Measurements from ENCODE around the gene WWP2.

The WWP2 gene

DNA sequence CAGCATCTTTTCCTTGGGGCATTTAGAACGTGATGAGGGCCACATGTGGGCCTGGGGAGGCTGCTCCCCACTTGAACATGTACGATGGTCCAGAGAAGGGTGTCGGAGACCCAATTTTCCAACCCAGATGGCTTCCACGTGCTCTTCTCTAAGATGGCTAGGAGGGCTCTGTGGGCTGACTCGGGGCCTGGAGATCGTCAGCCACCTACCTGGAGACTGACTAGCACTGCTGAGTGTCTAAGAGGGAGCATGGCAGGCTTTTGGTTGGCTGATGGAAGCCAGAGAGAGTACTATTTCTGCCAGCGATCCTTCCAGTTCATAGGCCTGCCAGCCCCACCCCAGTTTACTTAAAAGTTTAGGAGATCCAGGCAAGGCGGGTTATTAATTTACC is 128.8 kb downstream of the WWP2 start:
- TF ChIP-seq RAD21 (IDR thresholded peaks at IDR 0.05; ENCODE audit: low read depth): no peak
- TF ChIP-seq, protein P1, sequence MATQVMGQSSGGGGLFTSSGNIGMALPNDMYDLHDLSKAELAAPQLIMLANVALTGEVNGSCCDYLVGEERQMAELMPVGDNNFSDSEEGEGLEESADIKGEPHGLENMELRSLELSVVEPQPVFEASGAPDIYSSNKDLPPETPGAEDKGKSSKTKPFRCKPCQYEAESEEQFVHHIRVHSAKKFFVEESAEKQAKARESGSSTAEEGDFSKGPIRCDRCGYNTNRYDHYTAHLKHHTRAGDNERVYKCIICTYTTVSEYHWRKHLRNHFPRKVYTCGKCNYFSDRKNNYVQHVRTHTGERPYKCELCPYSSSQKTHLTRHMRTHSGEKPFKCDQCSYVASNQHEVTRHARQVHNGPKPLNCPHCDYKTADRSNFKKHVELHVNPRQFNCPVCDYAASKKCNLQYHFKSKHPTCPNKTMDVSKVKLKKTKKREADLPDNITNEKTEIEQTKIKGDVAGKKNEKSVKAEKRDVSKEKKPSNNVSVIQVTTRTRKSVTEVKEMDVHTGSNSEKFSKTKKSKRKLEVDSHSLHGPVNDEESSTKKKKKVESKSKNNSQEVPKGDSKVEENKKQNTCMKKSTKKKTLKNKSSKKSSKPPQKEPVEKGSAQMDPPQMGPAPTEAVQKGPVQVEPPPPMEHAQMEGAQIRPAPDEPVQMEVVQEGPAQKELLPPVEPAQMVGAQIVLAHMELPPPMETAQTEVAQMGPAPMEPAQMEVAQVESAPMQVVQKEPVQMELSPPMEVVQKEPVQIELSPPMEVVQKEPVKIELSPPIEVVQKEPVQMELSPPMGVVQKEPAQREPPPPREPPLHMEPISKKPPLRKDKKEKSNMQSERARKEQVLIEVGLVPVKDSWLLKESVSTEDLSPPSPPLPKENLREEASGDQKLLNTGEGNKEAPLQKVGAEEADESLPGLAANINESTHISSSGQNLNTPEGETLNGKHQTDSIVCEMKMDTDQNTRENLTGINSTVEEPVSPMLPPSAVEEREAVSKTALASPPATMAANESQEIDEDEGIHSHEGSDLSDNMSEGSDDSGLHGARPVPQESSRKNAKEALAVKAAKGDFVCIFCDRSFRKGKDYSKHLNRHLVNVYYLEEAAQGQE (IDR thresholded peaks at IDR 0.05; ENCODE audit: low read depth): no peak
- no peak for TF ChIP-seq YY1 (IDR thresholded peaks at IDR 0.05; ENCODE audit: low read depth)
- TF ChIP-seq ZBTB7A (IDR thresholded peaks at IDR 0.05; ENCODE audit: low read depth): no peak
- no peak for TF ChIP-seq FOXM1 (IDR thresholded peaks at IDR 0.05; ENCODE audit: borderline replicate concordance, low read depth)

DNA sequence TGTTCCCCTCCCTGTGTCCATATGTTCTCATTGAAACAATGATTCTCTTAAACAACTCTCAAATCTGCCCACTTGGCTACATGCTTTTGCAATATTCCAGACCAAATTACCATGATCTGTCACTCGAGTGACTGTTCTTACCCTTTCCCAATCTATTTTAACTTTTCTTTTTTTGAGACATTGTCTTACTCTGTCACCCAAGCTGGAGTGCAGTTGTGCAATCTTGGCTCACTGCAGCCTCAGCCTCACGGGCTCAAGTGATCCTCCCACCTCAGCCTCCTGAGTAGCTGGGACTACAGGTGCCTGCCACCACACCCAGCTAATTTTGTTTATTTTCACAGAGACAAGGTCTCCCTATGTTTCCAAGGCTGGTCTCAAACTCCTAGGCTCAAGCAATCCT is 130.2 kb downstream of the WWP2 start:
- TF ChIP-seq ZBTB7A (IDR thresholded peaks at IDR 0.05; ENCODE audit: low read depth) (no peak), EGR1 (IDR thresholded peaks at IDR 0.05) (no peak)

DNA sequence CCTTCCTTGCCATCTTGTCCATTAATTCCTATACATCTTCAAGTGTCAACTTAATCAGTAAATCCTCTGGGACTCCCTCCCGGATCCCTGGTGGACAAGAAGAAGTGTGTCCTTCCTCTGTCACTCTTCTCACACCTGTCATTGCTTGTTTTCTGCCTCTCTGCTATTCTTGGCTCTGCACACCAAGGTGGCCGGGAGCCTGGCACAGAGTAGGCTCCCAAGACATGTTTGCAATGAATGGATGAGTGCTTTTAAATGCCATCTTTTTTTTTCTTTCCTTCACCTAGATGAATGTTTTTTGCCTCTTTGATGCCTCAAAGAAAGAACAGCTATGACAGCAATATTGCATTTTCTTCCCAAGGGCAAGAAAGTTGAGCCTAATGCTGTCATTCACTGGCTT is 131.0 kb downstream of the WWP2 start:
- no peak for TF ChIP-seq EGR1 (IDR thresholded peaks at IDR 0.05)
- no peak for TF ChIP-seq CREB1 (IDR thresholded peaks at IDR 0.05; ENCODE audit: low read depth)
- TF ChIP-seq NFIC (IDR thresholded peaks at IDR 0.05): no peak
- no peak for TF ChIP-seq RAD21 (IDR thresholded peaks at IDR 0.05; ENCODE audit: low read depth)
- TF ChIP-seq, protein P1 (IDR thresholded peaks at IDR 0.05; ENCODE audit: low read depth): no peak
- no peak for TF ChIP-seq TAF1 (IDR thresholded peaks at IDR 0.05; ENCODE audit: low read depth)
- TF ChIP-seq CEBPB (IDR thresholded peaks at IDR 0.05): no peak
- TF ChIP-seq FOXM1 (IDR thresholded peaks at IDR 0.05; ENCODE audit: borderline replicate concordance, low read depth): no peak
- TF ChIP-seq, protein P2, sequence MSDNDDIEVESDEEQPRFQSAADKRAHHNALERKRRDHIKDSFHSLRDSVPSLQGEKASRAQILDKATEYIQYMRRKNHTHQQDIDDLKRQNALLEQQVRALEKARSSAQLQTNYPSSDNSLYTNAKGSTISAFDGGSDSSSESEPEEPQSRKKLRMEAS (IDR thresholded peaks at IDR 0.05): no peak
- TF ChIP-seq TCF12 (IDR thresholded peaks at IDR 0.05; ENCODE audit: low read depth): no peak
- TF ChIP-seq EP300 (IDR thresholded peaks at IDR 0.05; ENCODE audit: borderline replicate concordance): no peak
- TF ChIP-seq ZBTB7A (IDR thresholded peaks at IDR 0.05; ENCODE audit: low read depth): no peak
- no peak for TF ChIP-seq YY1 (IDR thresholded peaks at IDR 0.05; ENCODE audit: low read depth)
- TF ChIP-seq, protein P3, sequence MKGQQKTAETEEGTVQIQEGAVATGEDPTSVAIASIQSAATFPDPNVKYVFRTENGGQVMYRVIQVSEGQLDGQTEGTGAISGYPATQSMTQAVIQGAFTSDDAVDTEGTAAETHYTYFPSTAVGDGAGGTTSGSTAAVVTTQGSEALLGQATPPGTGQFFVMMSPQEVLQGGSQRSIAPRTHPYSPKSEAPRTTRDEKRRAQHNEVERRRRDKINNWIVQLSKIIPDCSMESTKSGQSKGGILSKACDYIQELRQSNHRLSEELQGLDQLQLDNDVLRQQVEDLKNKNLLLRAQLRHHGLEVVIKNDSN (IDR thresholded peaks at IDR 0.05): no peak

DNA sequence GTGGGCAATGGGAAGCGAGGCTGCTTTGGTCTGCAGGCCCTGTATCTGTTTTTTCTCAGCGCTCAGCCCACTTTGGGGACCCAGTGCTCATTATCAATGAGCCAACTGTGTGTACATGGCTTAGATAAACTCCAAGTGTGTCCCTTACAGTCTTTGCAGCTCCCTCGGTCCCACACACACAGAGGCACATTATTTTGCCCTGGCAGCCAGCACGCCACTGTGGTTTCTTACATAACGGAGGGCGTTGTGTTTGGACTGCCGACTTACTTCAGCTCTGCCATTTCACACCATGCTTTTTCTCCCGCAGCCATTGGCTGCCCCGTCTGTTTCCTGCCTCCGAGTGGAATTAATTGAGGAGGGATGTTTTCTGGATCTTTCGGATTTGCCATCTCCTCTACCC is 132.5 kb downstream of the WWP2 start:
- no peak for TF ChIP-seq TCF12 (IDR thresholded peaks at IDR 0.05; ENCODE audit: low read depth)
- TF ChIP-seq, protein P1 (IDR thresholded peaks at IDR 0.05; ENCODE audit: low read depth): no peak
- TF ChIP-seq, protein P3 (IDR thresholded peaks at IDR 0.05): no peak
- no peak for TF ChIP-seq CREB1 (IDR thresholded peaks at IDR 0.05; ENCODE audit: low read depth)
- TF ChIP-seq RAD21 (IDR thresholded peaks at IDR 0.05; ENCODE audit: low read depth): no peak
- no peak for TF ChIP-seq YY1 (IDR thresholded peaks at IDR 0.05; ENCODE audit: low read depth)
- no peak for TF ChIP-seq TEAD4 (IDR thresholded peaks at IDR 0.05)
- TF ChIP-seq EGR1 (IDR thresholded peaks at IDR 0.05): no peak
- no peak for TF ChIP-seq FOXM1 (IDR thresholded peaks at IDR 0.05; ENCODE audit: borderline replicate concordance, low read depth)
- TF ChIP-seq CEBPB (IDR thresholded peaks at IDR 0.05): no peak
- TF ChIP-seq EP300 (IDR thresholded peaks at IDR 0.05; ENCODE audit: borderline replicate concordance): no peak

DNA sequence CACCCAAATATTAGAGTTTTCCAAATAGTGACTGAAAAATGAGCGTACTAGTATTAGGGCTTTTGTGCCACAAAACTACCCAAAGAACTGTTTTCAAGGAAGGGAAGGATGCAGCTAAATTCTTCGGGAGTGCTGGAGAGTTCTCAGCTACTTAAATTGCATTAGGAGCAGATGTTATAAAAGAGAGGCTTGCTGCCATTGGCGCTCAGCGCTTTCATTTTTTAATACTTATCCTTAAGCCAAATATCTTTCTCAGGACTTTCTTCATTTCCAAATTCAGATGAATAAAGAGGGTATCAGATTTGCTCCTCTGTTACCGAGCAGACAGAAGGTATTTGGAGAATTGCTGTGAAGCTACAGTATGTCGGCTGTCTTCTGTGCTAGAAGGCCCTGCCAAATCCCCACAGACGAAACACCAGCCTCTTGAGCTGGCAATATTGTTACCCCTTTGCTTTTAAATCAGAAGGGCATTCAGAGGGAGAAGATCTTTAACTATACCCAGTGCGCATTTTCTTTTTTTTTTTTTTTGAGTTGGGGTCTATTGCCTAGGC is 141.8 kb downstream of the WWP2 start:
- no peak for TF ChIP-seq TCF12 (IDR thresholded peaks at IDR 0.05; ENCODE audit: low read depth)
- TF ChIP-seq CREB1 (IDR thresholded peaks at IDR 0.05; ENCODE audit: low read depth): no peak
- TF ChIP-seq, protein P2 (IDR thresholded peaks at IDR 0.05): no peak
- no peak for TF ChIP-seq ZBTB7A (IDR thresholded peaks at IDR 0.05; ENCODE audit: low read depth)
- TF ChIP-seq, protein P3 (IDR thresholded peaks at IDR 0.05): no peak
- TF ChIP-seq FOXM1 (IDR thresholded peaks at IDR 0.05; ENCODE audit: borderline replicate concordance, low read depth): no peak
- no peak for TF ChIP-seq YY1 (IDR thresholded peaks at IDR 0.05; ENCODE audit: low read depth)
- TF ChIP-seq, protein P1 (IDR thresholded peaks at IDR 0.05; ENCODE audit: low read depth): no peak
